Measurements from ENCODE around the gene STRA8. TPM values are rescaled to one million over a fixed set of nuclear protein-coding genes. Genes with fewer than 3 reads are reported as not detected.

STRA8 gene
- total RNA-seq, 1 donor from 2014 or later: not detected

DNA sequence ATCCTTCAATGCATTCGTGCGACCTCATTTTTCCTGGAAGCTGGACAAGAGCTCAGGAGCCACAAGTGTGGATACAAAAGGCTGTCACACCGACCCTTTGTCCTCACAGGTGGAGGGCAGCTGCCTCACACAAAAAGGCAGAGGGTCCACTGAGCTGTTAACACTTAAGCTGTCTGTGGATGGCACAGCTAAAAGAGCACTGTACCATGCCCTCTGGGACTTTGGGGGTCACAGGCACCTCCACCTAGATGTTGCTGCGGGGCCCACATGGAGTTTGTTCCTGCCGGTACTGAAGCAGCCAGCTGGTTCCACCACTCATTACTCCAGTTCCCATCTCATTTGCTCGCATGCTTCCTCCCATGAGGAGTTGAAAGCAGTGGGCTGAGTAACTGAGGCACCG lies 57.0 kb downstream of the STRA8 start:
- TF ChIP-seq, protein P1, sequence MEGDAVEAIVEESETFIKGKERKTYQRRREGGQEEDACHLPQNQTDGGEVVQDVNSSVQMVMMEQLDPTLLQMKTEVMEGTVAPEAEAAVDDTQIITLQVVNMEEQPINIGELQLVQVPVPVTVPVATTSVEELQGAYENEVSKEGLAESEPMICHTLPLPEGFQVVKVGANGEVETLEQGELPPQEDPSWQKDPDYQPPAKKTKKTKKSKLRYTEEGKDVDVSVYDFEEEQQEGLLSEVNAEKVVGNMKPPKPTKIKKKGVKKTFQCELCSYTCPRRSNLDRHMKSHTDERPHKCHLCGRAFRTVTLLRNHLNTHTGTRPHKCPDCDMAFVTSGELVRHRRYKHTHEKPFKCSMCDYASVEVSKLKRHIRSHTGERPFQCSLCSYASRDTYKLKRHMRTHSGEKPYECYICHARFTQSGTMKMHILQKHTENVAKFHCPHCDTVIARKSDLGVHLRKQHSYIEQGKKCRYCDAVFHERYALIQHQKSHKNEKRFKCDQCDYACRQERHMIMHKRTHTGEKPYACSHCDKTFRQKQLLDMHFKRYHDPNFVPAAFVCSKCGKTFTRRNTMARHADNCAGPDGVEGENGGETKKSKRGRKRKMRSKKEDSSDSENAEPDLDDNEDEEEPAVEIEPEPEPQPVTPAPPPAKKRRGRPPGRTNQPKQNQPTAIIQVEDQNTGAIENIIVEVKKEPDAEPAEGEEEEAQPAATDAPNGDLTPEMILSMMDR (conservative IDR thresholded peaks at IDR 0.05): no peak
- Mint-ChIP-seq H3K27me3 (peaks cover 9% of the 10 kb centered on the region), H3K27ac (no peak overlapping the region), H3K4me1 (ENCODE audit: unreplicated experiment) (peaks cover 6% of the 10 kb centered on the region), H3K4me3 (no peak overlapping the region), H3K9me3 (no peaks in the 10 kb centered on the region), H3K36me3 (no peaks in the 10 kb centered on the region)
- DNase-seq (ENCODE audit: extremely low spot score, unreplicated experiment): no peak

DNA sequence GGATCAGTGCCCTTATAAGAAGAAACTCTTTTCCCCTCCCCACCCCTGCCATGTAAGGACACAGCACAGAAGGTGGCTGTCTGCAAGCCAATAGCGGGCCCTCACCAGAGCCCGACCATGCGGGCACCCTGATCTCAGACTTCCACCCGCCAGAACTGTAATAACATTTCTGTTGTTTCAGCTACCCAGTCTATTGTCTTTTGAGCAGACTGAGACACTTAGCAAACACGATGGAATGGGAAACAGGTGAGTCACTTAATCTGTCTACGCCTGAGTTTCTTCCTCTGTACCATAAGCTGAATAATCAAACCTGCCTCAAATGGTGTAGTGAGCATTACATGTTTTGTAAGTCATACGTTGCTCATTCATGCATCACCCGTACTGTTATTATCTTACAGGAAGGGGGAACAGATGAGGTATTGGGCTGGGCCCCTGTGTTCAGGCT lies 58.2 kb downstream of the STRA8 start:
- no peak for DNase-seq (ENCODE audit: extremely low spot score, unreplicated experiment)
- no peak overlapping the region for H3K27ac Mint-ChIP-seq
- no peaks in the 10 kb centered on the region for H3K36me3 Mint-ChIP-seq
- no peak overlapping the region for H3K4me3 Mint-ChIP-seq
- peaks cover 9% of the 10 kb centered on the region for H3K27me3 Mint-ChIP-seq
- H3K9me3 Mint-ChIP-seq: no peaks in the 10 kb centered on the region
- H3K4me1 Mint-ChIP-seq (ENCODE audit: unreplicated experiment): peaks cover 6% of the 10 kb centered on the region
- TF ChIP-seq, protein P1 (conservative IDR thresholded peaks at IDR 0.05): no peak

DNA sequence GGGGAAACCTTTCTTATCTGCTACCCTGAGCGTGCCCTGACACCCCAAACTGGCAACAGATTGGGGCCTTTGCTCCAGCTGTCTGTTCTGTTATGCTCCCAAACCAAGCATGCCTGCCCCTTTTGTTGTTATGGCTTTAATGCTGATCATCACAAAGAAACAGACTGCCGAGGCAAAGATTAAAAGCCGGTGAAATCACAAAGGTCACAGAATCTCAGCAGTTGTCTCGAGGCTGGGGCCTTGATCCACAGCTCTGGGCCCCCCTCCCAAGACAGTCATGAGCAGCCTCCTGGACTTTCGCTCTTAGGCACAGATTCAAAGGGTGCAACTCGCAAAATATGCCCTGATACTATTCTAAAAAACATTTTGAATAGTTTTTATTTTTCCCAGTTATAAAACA lies 65.6 kb downstream of the STRA8 start:
- no peak overlapping the region for H3K4me3 Mint-ChIP-seq
- peaks cover 4% of the 10 kb centered on the region for H3K9me3 Mint-ChIP-seq
- H3K36me3 Mint-ChIP-seq: no peaks in the 10 kb centered on the region
- TF ChIP-seq, protein P1 (conservative IDR thresholded peaks at IDR 0.05): no peak
- H3K27ac Mint-ChIP-seq: no peak overlapping the region
- H3K4me1 Mint-ChIP-seq (ENCODE audit: unreplicated experiment): peaks cover 15% of the 10 kb centered on the region
- DNase-seq (ENCODE audit: extremely low spot score, unreplicated experiment): no peak
- H3K27me3 Mint-ChIP-seq: peaks cover 3% of the 10 kb centered on the region

DNA sequence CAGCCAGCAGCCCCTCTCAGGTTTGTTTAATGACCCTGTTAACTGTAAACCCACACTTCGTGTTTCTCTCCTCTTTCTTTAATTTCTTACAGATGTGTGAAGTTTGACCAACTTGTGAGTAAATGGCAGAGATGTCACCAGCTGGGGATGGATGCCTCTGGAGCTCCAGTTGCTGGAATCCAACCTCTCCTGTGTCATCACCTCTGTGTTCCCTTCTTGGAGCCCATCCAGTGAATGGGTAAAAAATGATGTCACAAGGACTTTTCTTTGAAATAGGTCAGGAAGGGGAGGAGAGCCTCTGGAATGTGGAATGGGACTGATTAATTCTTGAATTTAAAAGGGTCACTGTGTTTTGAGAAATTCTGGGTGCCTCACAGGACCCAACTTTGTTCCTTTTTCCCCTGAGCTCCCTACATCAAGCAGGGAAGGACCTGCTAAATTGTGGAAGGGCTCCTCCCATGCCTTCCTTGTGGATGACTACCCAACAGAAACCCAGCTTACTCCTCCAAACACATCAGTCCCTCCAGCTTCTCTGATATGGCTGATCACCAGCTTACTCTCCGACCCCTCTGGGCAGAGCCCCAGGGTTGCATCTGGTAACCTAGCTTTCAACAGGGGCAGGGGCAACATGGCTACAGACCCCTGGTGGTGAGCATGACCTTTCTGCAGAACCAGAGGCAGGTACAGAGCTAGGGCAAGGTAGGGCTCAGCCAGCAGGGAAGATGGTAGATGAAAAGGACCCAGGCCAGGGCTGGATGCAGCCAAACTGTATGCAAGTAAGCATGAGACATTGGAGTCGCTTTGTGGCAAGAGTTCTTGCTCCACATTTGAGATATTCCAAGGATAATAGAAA lies 67.5 kb downstream of the STRA8 start:
- no peak overlapping the region for H3K27ac Mint-ChIP-seq
- no peaks in the 10 kb centered on the region for H3K36me3 Mint-ChIP-seq
- no peak overlapping the region for H3K4me3 Mint-ChIP-seq
- H3K27me3 Mint-ChIP-seq: peaks cover 7% of the 10 kb centered on the region
- TF ChIP-seq, protein P1 (conservative IDR thresholded peaks at IDR 0.05): no peak
- DNase-seq (ENCODE audit: extremely low spot score, unreplicated experiment): no peak
- peaks cover 4% of the 10 kb centered on the region for H3K9me3 Mint-ChIP-seq
- H3K4me1 Mint-ChIP-seq (ENCODE audit: unreplicated experiment): peaks cover 15% of the 10 kb centered on the region

Small RNA genes lying within 50 kb of the gene (microRNA-seq; reads per million reads assigned to microRNA genes)
- not detected for gene MIR6509

Other genes with a start within 250 kb of the STRA8 start
- 2.4 and 3.2 TPM in 2 replicates for gene AGBL3, start 247.3 kb upstream of the STRA8 start, total RNA-seq (ENCODE audit: low replicate concordance)
- gene TMEM140, start 85.8 kb upstream of the STRA8 start, total RNA-seq (ENCODE audit: low replicate concordance): 0.68 and 2.0 TPM in 2 replicates
- gene CYREN, start 63.1 kb upstream of the STRA8 start, total RNA-seq (ENCODE audit: low replicate concordance): 43.4 and 51.0 TPM in 2 replicates
- 10.0 and 25.8 TPM in 2 replicates for gene WDR91, start 22.3 kb upstream of the STRA8 start, total RNA-seq (ENCODE audit: low replicate concordance)